Caco-2 (cell line): ENCODE data around the gene GIMAP1. TPM values are rescaled to one million over a fixed set of nuclear protein-coding genes. Genes with fewer than 3 reads are reported as not detected.

Source experiments
- BruUV-seq: library from RNA; stranded (reverse); fragments of 400-500 nt; replicated peaks from 2 replicates; lab custom pipeline; 2021; lab: Mats Ljungman, UMichigan
- CTCF ChIA-PET: fragments of 300-600 bp; sonication (Branson Sonifier 250); formaldehyde crosslinking; loops from one replicate; lab custom pipeline; 2022; ENCODE audit warnings: antibody characterized with exemption; lab: Charles Lee
- POLR2A ChIA-PET: fragments of 300-600 bp; sonication (Branson Sonifier 250); formaldehyde crosslinking; loops from one replicate; lab custom pipeline; 2022; ENCODE audit warnings: antibody characterized with exemption; lab: Charles Lee
- DNase-seq, 2 experiments: peaks; one replicate each; pipeline versions ENCODE4 v3.0.0 to v3.0.0-alpha.2; 2020 to 2022
- H3K27me3 ChIP-seq: replicated peaks from 2 replicates; pipeline ENCODE4 v1.6.0; 2011; ENCODE audit warnings: low read length; ENCODE audit not compliant: control insufficient read depth, insufficient read depth
- H3K36me3 ChIP-seq: 2 replicates; pipeline ENCODE4 v1.5.1; 2011; ENCODE audit warnings: low read length; ENCODE audit not compliant: control insufficient read depth, insufficient read depth
- H3K4me1 ChIP-seq: fragments of 250-450 bp; sonication (Bioruptor Pico); 2 replicates; pipeline ENCODE4 v1.5.1; 2020; ENCODE audit warnings: mild to moderate bottlenecking
- H3K4me3 ChIP-seq: 2 replicates; pipeline ENCODE4 v1.5.1; 2011; ENCODE audit warnings: low read depth, mild to moderate bottlenecking, control low read depth, low read length
- H3K9me3 ChIP-seq: fragments of 250-450 bp; sonication (Bioruptor Pico); 2 replicates; pipeline ENCODE4 v1.5.1; 2020; ENCODE audit warnings: mild to moderate bottlenecking, moderate library complexity
- H3K27ac Mint-ChIP-seq: one replicate; pipeline ENCODE4 v1.8.0; 2022; ENCODE audit warnings: mixed read lengths; ENCODE audit not compliant: unreplicated experiment
- H3K27me3 Mint-ChIP-seq: one replicate; pipeline ENCODE4 v1.8.0; 2022; ENCODE audit warnings: mixed read lengths; ENCODE audit not compliant: insufficient read depth, unreplicated experiment
- H3K36me3 Mint-ChIP-seq: one replicate; pipeline ENCODE4 v1.8.0; 2022; ENCODE audit warnings: mild to moderate bottlenecking, mixed read lengths; ENCODE audit not compliant: insufficient read depth, unreplicated experiment
- H3K4me1 Mint-ChIP-seq: one replicate; pipeline ENCODE4 v1.8.0; 2022; ENCODE audit warnings: low read depth, mixed read lengths; ENCODE audit not compliant: unreplicated experiment
- H3K4me3 Mint-ChIP-seq: one replicate; pipeline ENCODE4 v1.8.0; 2022; ENCODE audit warnings: mild to moderate bottlenecking, moderate library complexity, mixed read lengths; ENCODE audit not compliant: unreplicated experiment
- H3K9me3 Mint-ChIP-seq: one replicate; pipeline ENCODE4 v1.8.0; 2022; ENCODE audit warnings: mixed read lengths; ENCODE audit not compliant: unreplicated experiment
- CTCF ChIP-seq, 2 experiments: fragments of 200-600 bp in 1 of 2; IDR thresholded peaks; 1 replicate in 1 of 2; 2 replicates in 1 of 2; pipeline versions ENCODE4 v1.5.1 to v1.8.0; 2011 to 2022; ENCODE audit warnings: antibody characterized with exemption in 1 of 2, control low read depth in 1 of 2, inconsistent platforms in 1 of 2, low read depth in 1 of 2, low read length in 1 of 2, mild to moderate bottlenecking in 1 of 2, moderate library complexity in 1 of 2; ENCODE audit not compliant: insufficient read depth in 1 of 2, severe bottlenecking in 1 of 2, unreplicated experiment in 1 of 2
- intact Hi-C: fragments of 100-400 bp; cut with micrococcal nuclease; formaldehyde crosslinking; loops from one replicate; pipeline ENCODE4 v1.10.0; 2022; ENCODE audit not compliant: unreplicated experiment
- total RNA-seq: library from RNA; stranded (reverse); gene quantifications from 2 replicates; pipeline ENCODE4 v1.2.3, GENCODE V29; 2022

GIMAP1 gene
- total RNA-seq, 1 experiment from 2014 or later, result not detected

GRCh38 chr7:150685219-150686029 lies 31.0 kb upstream of the GIMAP1 start, which contains the start of gene GIMAP2:
Gene GIMAP2 (plus strand): TSS chr7:150685706. CDS start chr7:150687060, 1,354 bp downstream.
- POLR2A ChIA-PET, result no interaction called here
- intact Hi-C loops, result no loop called here

GRCh38 chr7:150686030-150686631 lies 30.3 kb upstream of the GIMAP1 start:
- no peak overlapping the region for H3K4me3 ChIP-seq
- H3K4me1 ChIP-seq, result no peaks in the 10 kb centered on the region
- CTCF ChIA-PET, result no interaction called here
- no peak for TF ChIP-seq CTCF (IDR thresholded peaks at IDR 0.05; ENCODE audit: insufficient read depth in 1 of 2, low read depth in 1 of 2, low read length in 1 of 2, severe bottlenecking in 1 of 2, unreplicated experiment in 1 of 2)
- no peak overlapping the region for H3K4me3 Mint-ChIP-seq
- no peaks in the 10 kb centered on the region for H3K4me1 Mint-ChIP-seq
- DNase-seq, result no peak
- H3K9me3 ChIP-seq, result no peaks in the 10 kb centered on the region
- intact Hi-C loops, result no loop called here
- POLR2A ChIA-PET, result no interaction called here
- H3K27me3 ChIP-seq, result no peaks in the 10 kb centered on the region
- no peak overlapping the region for H3K27ac Mint-ChIP-seq
- peaks cover 10% of the 10 kb centered on the region for H3K9me3 Mint-ChIP-seq
- H3K36me3 Mint-ChIP-seq, result no peaks in the 10 kb centered on the region
- peaks cover 18% of the 10 kb centered on the region for H3K27me3 Mint-ChIP-seq
- no TSS peak for BruUV-seq
- no peaks in the 10 kb centered on the region for H3K36me3 ChIP-seq

More at GRCh38 chr7:150685219-150686029, 31.0 kb upstream of the GIMAP1 start, which contains the start of gene GIMAP2:
- Mint-ChIP-seq H3K4me3 (peak within 1 kb of the TSS; percentile 18), H3K4me1 (no peaks in the 10 kb centered on the region), H3K27ac (no peak within 1 kb of the TSS), H3K36me3 (no peaks in the 10 kb centered on the region), H3K27me3 (peaks cover 15% of the 10 kb centered on the region), H3K9me3 (peaks cover 10% of the 10 kb centered on the region)
- H3K36me3 ChIP-seq, result no peaks in the 10 kb centered on the region
- no peaks in the 10 kb centered on the region for H3K9me3 ChIP-seq
- BruUV-seq, result no TSS peak
- CTCF ChIA-PET, result no interaction called here
- DNase-seq, result no peak
- no peaks in the 10 kb centered on the region for H3K27me3 ChIP-seq
- TF ChIP-seq CTCF (IDR thresholded peaks at IDR 0.05; ENCODE audit: insufficient read depth in 1 of 2, low read depth in 1 of 2, low read length in 1 of 2, severe bottlenecking in 1 of 2, unreplicated experiment in 1 of 2), result no peak
- H3K4me1 ChIP-seq, result no peaks in the 10 kb centered on the region
- no peak within 1 kb of the TSS; the same call in 1 of the 2 replicates for H3K4me3 ChIP-seq

- Histone ChIP-seq H3K36me3 (no peaks in the 10 kb centered on the region), H3K4me3 (no peak overlapping the region), H3K4me1 (no peaks in the 10 kb centered on the region), H3K9me3 (no peaks in the 10 kb centered on the region), H3K27me3 (no peaks in the 10 kb centered on the region)
- no peaks in the 10 kb centered on the region for H3K36me3 Mint-ChIP-seq
- BruUV-seq, result no TSS peak
- H3K27me3 Mint-ChIP-seq, result peaks cover 18% of the 10 kb centered on the region
- peaks cover 10% of the 10 kb centered on the region for H3K9me3 Mint-ChIP-seq
- intact Hi-C loops, result no loop called here
- ChIA-PET CTCF (no interaction called here), POLR2A (no interaction called here)
- no peak overlapping the region for H3K4me3 Mint-ChIP-seq
- no peak for DNase-seq
- no peak for TF ChIP-seq CTCF (IDR thresholded peaks at IDR 0.05; ENCODE audit: insufficient read depth in 1 of 2, low read depth in 1 of 2, low read length in 1 of 2, severe bottlenecking in 1 of 2, unreplicated experiment in 1 of 2)
- H3K27ac Mint-ChIP-seq, result no peak overlapping the region
- no peaks in the 10 kb centered on the region for H3K4me1 Mint-ChIP-seq
These were observed 27.8 kb upstream of the GIMAP1 start for GRCh38 chr7:150688630-150689029.
